ENCODE measurements around the gene BMP5.

The BMP5 gene

DNA sequence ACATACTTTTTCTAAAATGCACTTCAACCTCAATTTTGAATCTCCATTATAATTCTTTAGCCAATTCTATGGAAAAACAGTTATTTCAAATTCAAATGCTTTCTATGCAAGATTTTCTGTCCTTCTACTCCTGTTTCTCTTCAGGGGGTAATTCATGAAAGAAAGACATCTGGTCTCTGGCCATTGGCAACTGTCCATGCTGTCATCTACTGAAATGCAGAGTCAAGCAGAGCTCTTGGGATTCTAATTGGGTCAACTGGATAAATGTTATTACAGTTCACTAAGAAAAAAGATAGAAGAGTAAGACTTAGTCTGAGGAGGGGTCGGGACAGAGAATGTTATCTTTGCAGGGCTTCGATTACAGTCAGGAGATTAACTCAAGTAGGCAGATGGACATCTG is 22.0 kb upstream of the BMP5 start:
- H3K36me3 Mint-ChIP-seq (ENCODE audit: insufficient read depth), result no peaks in the 10 kb centered on the region
- H3K4me3 Mint-ChIP-seq, result no peak overlapping the region
- H3K4me1 Mint-ChIP-seq, result no peaks in the 10 kb centered on the region
- peaks cover 27% of the 10 kb centered on the region for H3K9me3 Mint-ChIP-seq
- H3K27ac Mint-ChIP-seq (ENCODE audit: low read depth), result no peak overlapping the region
- DNase-seq (ENCODE audit: low spot score in 2 of 2), result no peak
- no peak for ATAC-seq (replicated peaks; ENCODE audit: extremely low read depth, poor library complexity, severe bottlenecking)
- no peaks in the 10 kb centered on the region for H3K27me3 Mint-ChIP-seq

DNA sequence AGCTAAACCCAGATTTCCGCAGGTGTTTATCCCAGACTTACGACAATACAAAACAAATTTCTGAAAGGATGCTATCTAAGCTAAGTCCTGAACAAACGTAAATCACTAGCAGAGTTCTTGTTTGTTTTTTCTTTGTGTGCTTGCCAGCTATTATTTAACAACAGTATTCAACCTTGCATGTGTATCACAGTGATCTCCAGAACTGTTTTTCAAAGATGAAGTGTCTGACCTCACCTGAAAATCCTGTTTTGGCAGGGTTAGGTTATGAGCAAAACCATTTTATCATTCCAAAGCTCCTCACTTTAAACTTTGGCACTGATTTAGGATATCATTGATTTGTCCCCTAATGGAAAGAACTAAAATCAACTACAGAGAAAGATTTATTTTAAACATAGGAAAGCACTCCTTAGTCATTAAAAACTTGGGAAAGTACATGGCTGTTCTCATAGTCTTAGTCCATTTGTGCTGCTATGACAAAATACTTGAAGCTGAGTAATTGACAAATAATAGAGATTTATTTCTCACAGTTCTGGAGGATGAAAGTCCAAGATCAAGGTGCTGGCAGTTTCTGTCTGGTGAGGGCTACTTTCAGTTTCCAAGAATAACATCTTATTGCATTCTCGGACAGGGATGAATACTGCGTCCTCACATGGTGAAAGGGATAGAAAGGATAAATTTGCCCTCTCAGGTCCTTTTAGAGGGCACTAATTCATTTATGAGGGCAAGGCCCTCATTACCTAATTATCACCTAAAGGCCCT is 20.8 kb upstream of the BMP5 start:
- Mint-ChIP-seq H3K4me1 (no peaks in the 10 kb centered on the region), H3K9me3 (peaks cover 27% of the 10 kb centered on the region), H3K36me3 (ENCODE audit: insufficient read depth) (peaks cover 1% of the 10 kb centered on the region), H3K4me3 (no peak overlapping the region), H3K27me3 (no peaks in the 10 kb centered on the region), H3K27ac (ENCODE audit: low read depth) (no peak overlapping the region)
- ATAC-seq (replicated peaks; ENCODE audit: extremely low read depth, poor library complexity, severe bottlenecking), result no peak
- DNase-seq (ENCODE audit: low spot score in 2 of 2), result no peak

DNA sequence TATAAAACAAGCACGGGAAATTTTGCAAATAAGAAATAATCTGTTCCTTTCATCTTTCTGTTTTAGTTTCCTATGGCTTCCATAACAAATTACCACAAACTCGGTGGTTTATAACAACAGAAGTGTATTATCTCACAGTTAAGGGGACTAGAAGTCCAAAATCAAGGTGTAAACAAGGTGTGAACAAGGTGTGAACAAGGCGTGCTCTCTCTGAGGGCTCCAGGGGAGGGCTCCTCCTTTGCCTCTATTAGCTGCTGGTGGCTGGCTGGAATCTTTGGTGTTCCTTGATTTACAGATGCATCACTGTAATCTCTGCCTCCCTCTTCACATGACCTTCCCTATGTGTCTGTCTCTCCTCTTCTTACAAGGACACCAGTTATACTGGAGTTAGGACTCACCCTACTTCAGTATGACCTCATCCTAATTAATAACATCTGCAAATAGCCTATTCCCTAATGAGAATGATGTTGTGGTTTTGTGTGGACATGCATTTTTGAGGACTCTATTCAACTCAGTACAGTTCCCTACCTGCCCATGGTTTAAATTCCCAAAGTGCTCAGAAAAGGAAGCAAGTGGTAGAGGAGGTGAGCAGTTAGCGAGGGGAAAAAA is 17.5 kb upstream of the BMP5 start:
- DNase-seq (ENCODE audit: low spot score in 2 of 2) (no peak), ATAC-seq (replicated peaks; ENCODE audit: extremely low read depth, poor library complexity, severe bottlenecking) (no peak)
- Mint-ChIP-seq H3K36me3 (ENCODE audit: insufficient read depth) (peaks cover 1% of the 10 kb centered on the region), H3K4me3 (no peak overlapping the region), H3K27me3 (no peaks in the 10 kb centered on the region), H3K27ac (ENCODE audit: low read depth) (no peak overlapping the region), H3K4me1 (no peaks in the 10 kb centered on the region), H3K9me3 (peaks cover 25% of the 10 kb centered on the region)

DNA sequence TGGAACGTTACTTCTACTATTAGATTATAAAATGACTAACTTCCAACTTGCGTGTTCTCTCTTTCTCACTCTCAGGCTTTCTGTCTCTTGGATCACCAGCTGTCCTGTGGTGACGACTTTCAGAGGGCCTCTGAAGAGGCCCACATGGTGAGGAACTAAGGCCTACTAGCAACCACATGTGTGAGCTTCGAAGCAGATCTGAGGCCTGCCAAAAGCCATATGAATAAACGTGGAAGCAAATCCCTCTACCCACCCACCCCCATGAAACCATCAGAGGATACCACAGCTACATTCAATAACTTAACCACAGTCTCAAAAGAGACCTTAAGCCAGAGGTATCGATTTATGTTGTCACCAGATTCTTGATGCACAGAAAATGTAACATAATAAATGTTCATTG is 13.5 kb upstream of the BMP5 start:
- Mint-ChIP-seq H3K27ac (ENCODE audit: low read depth) (no peak overlapping the region), H3K27me3 (no peaks in the 10 kb centered on the region), H3K36me3 (ENCODE audit: insufficient read depth) (peaks cover 1% of the 10 kb centered on the region), H3K4me1 (no peaks in the 10 kb centered on the region), H3K9me3 (peaks cover 15% of the 10 kb centered on the region), H3K4me3 (no peak overlapping the region)
- ATAC-seq (replicated peaks; ENCODE audit: extremely low read depth, poor library complexity, severe bottlenecking), result no peak
- no peak for DNase-seq (ENCODE audit: low spot score in 2 of 2)

DNA sequence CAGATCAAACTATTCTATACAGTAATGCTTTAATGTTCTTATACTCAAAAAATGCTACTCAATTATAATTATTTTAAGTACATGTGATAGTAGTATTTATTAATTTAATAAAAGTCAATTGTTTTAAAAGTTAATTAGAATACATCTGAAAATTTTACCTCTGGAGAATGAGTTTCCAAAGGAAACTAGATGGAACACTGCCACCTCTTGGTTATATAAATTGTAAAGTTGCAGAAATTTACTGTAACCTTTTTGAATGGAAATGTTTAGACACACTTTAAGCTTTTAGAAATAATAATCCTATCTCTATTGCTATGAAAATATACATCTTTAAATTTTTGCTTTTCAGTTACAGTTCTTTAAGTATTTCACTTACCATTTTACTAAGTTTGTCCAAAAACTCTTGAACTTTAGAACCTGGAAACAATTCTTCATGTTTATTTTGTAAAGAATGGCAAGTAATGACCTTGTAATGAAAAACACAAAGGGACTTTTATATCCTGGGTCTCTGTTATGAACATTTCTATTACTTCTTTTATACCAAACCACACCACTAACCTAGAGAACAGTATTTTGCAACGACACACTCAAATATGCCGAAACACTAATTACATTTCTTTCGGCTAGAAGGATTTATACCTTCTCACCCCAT is 10.9 kb upstream of the BMP5 start:
- no peak for ATAC-seq (replicated peaks; ENCODE audit: extremely low read depth, poor library complexity, severe bottlenecking)
- DNase-seq (ENCODE audit: low spot score in 2 of 2), result no peak
- no peak overlapping the region for H3K4me3 Mint-ChIP-seq
- peaks cover 11% of the 10 kb centered on the region for H3K9me3 Mint-ChIP-seq
- no peaks in the 10 kb centered on the region for H3K36me3 Mint-ChIP-seq (ENCODE audit: insufficient read depth)
- no peaks in the 10 kb centered on the region for H3K4me1 Mint-ChIP-seq
- no peak overlapping the region for H3K27ac Mint-ChIP-seq (ENCODE audit: low read depth)
- no peaks in the 10 kb centered on the region for H3K27me3 Mint-ChIP-seq

DNA sequence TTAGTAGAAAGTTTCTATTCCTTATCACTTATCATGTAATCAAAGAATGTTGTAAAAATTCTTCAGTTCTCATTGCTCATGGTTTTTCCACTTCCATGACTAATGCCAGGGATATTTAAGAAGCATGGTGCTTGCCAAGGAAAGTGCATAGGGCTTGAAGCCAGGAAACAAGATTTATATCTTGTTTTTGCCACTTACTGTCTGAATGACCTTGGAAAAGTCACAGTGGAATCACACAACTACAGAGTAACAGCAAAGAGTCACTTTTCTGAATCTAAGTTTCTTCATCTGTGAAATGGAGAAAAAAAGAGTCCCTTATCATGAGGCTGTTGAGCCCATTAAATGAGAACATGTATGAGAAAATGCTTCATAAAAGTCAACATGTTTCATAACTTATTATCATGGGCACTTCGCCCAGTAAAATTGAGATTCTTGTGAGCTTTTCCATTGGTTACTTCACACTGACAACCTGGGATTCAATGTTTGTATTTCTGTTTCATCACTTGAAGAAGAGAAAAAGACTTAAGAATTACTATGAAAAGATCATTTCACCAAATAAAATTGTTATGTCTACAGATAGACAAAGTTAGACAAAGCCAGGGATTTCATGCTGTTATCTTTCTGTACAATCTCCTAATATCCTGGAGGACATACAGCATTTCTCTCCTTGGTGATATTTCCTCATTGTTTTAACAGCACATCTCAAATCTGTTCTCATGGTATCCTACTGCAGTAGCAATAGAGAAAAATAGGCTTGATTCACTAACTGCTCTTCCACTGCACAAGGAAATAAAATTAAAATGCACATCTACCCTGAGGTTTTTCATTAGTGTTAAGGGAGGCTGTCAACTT is 7.6 kb upstream of the BMP5 start:
- H3K36me3 Mint-ChIP-seq (ENCODE audit: insufficient read depth), result no peaks in the 10 kb centered on the region
- no peak for ATAC-seq (replicated peaks; ENCODE audit: extremely low read depth, poor library complexity, severe bottlenecking)
- H3K27me3 Mint-ChIP-seq, result no peaks in the 10 kb centered on the region
- H3K4me3 Mint-ChIP-seq, result no peak overlapping the region
- no peak overlapping the region for H3K27ac Mint-ChIP-seq (ENCODE audit: low read depth)
- peaks cover 11% of the 10 kb centered on the region for H3K9me3 Mint-ChIP-seq
- no peak for DNase-seq (ENCODE audit: low spot score in 2 of 2)
- H3K4me1 Mint-ChIP-seq, result no peaks in the 10 kb centered on the region

DNA sequence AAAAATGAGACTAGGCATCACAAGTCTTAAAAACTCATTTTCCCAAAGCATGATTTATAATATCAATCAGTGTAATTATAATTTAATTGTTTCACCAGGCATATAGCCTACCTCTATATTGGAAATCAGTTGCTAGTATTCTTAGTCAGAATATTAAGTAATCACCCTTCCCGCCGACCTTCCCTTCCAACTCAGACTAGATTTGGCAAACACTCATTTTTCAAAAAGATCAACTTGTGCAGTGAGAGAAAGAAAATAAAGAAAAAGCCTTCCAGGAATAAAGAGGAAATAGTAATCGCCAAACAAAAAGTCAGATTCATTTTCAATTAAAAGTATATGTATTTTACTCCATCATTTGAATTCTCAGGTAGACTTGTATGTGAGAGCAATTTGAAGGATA is 1.9 kb upstream of the BMP5 start:
- H3K9me3 Mint-ChIP-seq, result peaks cover 11% of the 10 kb centered on the region
- DNase-seq (ENCODE audit: low spot score in 2 of 2), result no peak
- H3K36me3 Mint-ChIP-seq (ENCODE audit: insufficient read depth), result no peaks in the 10 kb centered on the region
- no peak overlapping the region for H3K27ac Mint-ChIP-seq (ENCODE audit: low read depth)
- no peak for ATAC-seq (replicated peaks; ENCODE audit: extremely low read depth, poor library complexity, severe bottlenecking)
- no peaks in the 10 kb centered on the region for H3K4me1 Mint-ChIP-seq
- no peaks in the 10 kb centered on the region for H3K27me3 Mint-ChIP-seq
- no peak overlapping the region for H3K4me3 Mint-ChIP-seq

DNA sequence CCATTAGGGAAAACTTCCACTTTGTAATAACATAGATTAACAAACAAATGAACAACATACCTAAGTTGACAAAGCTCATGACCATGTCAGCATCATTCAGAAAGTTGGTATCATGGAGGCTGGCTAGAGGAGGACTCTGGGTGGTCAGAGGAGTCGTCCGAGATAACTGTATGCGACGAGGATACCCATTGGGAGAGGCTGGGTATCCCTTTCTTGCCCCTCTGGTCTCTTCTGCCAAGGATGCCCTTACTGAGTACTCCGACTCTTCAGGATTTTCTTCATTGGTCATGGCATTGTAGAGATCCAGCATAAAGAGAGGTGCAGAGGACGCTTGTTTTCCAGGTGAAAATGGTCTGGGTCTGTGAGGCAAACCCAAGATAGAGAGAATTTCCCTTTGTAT is 1.1 kb downstream of the BMP5 start:
- H3K4me3 Mint-ChIP-seq, result no peak overlapping the region
- no peak overlapping the region for H3K27ac Mint-ChIP-seq (ENCODE audit: low read depth)
- DNase-seq (ENCODE audit: low spot score in 2 of 2), result no peak
- no peaks in the 10 kb centered on the region for H3K27me3 Mint-ChIP-seq
- no peaks in the 10 kb centered on the region for H3K4me1 Mint-ChIP-seq
- ATAC-seq (replicated peaks; ENCODE audit: extremely low read depth, poor library complexity, severe bottlenecking), result no peak
- H3K36me3 Mint-ChIP-seq (ENCODE audit: insufficient read depth), result no peaks in the 10 kb centered on the region
- peaks cover 9% of the 10 kb centered on the region for H3K9me3 Mint-ChIP-seq

DNA sequence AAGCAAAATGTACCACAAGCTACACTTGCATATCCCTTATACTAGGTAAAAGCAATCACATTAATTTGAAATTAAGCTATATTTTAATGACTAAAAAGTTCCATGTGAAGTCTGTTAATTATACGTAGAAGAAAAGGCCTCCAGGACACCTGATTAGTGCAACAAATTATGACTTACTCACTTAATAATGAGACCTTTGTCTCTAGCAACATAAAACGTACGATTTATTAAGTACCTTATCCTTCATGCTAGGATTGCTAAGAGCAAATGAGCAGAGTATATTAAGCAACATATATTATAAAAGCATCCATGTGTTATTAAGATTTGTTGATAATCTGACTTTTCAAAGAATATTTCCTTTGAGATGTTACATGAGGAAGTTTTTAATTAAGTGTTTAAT is 2.5 kb downstream of the BMP5 start:
- Mint-ChIP-seq H3K36me3 (ENCODE audit: insufficient read depth) (no peaks in the 10 kb centered on the region), H3K27me3 (no peaks in the 10 kb centered on the region)

DNA sequence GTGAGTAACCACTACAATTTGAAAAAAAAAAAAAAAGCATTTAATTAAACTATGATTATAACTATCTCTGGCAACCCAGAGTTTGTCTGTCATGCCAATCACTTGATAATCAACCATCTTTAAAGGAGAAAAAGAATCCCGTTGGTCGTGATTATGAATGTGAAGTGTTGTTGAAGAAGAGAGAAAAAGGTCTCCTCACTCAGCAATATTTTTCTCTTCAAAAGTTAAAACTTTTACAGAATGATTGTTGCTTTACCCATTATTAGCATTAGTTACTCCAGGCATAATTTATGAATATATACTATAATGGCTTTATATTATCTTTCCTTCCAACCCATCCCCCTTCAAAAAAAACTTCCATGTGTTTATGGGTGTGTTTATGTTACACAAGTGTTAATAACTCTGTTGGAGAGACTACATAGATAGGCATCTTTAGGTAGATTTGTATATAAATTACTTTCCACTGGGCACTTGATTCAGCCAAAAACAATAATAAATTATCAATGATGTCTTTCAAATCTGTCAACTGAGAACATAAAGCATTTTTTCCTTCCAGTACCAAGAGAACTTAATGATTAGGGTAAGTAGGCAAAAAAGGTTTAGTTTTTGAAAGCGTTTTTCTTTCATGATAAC is 5.1 kb downstream of the BMP5 start:
- Mint-ChIP-seq H3K36me3 (ENCODE audit: insufficient read depth) (no peaks in the 10 kb centered on the region), H3K4me3 (no peak overlapping the region), H3K9me3 (peaks cover 13% of the 10 kb centered on the region), H3K27me3 (no peaks in the 10 kb centered on the region), H3K27ac (ENCODE audit: low read depth) (no peak overlapping the region), H3K4me1 (no peaks in the 10 kb centered on the region)
- no peak for DNase-seq (ENCODE audit: low spot score in 2 of 2)
- no peak for ATAC-seq (replicated peaks; ENCODE audit: extremely low read depth, poor library complexity, severe bottlenecking)

More for the DNA sequence above, 2.5 kb downstream of the BMP5 start:
- Mint-ChIP-seq H3K4me1 (no peaks in the 10 kb centered on the region), H3K9me3 (peaks cover 13% of the 10 kb centered on the region), H3K4me3 (no peak overlapping the region), H3K27ac (ENCODE audit: low read depth) (no peak overlapping the region)
- DNase-seq (ENCODE audit: low spot score in 2 of 2), result no peak
- no peak for ATAC-seq (replicated peaks; ENCODE audit: extremely low read depth, poor library complexity, severe bottlenecking)

DNA sequence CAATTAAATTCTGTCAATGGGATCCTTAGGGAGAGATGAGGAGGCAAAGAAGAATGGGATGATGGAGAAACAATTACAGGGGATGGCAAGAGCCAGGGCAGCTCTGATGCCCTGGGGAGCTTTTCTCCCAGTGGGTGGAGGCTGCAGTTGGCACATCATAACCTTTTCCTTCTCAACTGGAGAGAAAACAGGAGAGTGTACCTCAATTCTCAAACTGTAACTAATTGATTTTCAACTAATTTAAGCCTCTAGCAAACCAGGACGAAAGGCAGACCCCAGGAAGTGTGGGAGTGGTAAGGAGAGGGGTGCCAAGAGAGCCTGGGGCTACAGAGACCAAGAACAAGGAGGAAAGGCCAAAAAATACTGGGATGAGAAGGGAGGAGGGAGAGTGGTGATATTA is 5.7 kb downstream of the BMP5 start:
- H3K27ac Mint-ChIP-seq (ENCODE audit: low read depth), result no peak overlapping the region
- DNase-seq (ENCODE audit: low spot score in 2 of 2) (no peak), ATAC-seq (replicated peaks; ENCODE audit: extremely low read depth, poor library complexity, severe bottlenecking) (no peak)
- no peak overlapping the region for H3K4me3 Mint-ChIP-seq
- peaks cover 13% of the 10 kb centered on the region for H3K9me3 Mint-ChIP-seq
- H3K36me3 Mint-ChIP-seq (ENCODE audit: insufficient read depth), result no peaks in the 10 kb centered on the region
- no peaks in the 10 kb centered on the region for H3K27me3 Mint-ChIP-seq
- no peaks in the 10 kb centered on the region for H3K4me1 Mint-ChIP-seq

DNA sequence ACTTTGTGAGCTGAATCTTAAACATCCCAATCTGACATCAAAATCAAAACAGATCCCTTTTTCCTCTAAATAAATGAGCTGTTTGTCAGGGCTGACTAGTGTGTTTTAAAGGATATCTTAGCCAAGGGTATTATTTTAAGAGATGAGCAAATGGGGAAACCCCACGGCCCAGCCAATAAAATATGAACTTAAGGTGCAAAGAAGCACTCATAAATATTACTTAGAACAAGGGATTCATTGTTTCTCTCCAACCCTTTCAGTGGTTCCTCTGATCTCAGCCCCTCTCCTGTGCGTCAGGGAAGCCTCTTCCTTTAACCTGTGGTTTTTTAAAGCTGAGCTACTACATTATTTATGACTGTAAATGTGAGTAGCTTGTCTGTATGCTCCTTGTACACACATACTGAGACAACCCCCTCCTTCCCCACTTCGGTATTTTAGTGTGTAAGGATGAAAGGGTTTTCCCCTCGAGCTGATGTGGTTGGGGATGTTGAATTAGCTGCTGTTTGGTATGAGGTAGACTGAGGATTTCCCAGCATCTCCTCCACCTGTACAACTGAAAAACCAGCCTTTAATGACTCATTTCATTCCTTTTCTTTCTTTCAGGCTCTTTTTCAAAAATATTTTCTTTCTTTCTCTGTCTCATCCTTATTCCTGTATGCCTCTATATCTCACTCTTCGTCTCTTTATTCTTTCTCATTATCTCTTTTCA is 6.5 kb downstream of the BMP5 start:
- no peak for ATAC-seq (replicated peaks; ENCODE audit: extremely low read depth, poor library complexity, severe bottlenecking)

More for the DNA sequence above, 6.5 kb downstream of the BMP5 start:
- no peaks in the 10 kb centered on the region for H3K27me3 Mint-ChIP-seq
- H3K9me3 Mint-ChIP-seq, result peaks cover 13% of the 10 kb centered on the region
- no peak overlapping the region for H3K27ac Mint-ChIP-seq (ENCODE audit: low read depth)
- H3K4me1 Mint-ChIP-seq, result no peaks in the 10 kb centered on the region
- no peaks in the 10 kb centered on the region for H3K36me3 Mint-ChIP-seq (ENCODE audit: insufficient read depth)
- no peak for DNase-seq (ENCODE audit: low spot score in 2 of 2)
- H3K4me3 Mint-ChIP-seq, result no peak overlapping the region
